Measurements from ENCODE around the gene AMIGO1. TPM values are rescaled to one million over a fixed set of nuclear protein-coding genes. Genes with fewer than 3 reads are reported as not detected.

Gene AMIGO1
- total RNA-seq, 1 donor from 2014 or later: 19.4 TPM

DNA sequence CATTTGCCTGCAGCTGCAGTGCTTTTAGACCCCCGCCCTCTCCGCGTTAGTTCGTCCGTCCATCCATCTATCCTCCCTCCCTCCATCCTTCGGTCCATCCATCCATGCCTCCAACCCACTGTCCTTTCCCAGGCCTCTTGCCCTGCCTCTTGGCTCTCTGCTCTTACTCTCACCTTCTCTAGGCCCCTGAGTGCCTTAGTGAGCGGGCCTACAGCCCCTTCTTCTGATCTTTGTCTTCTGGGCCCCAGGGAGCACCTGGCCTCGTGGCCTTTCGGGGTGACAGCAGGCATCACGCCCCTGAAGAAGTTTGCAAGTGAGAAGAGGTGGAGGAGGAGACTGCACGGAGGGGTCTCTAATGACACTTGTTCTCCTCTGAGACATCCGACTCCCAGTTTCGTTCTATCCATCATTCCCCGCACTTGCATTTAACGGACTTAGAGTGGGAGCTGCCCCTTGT is 25.0 kb downstream of the AMIGO1 start:
- peaks cover 17% of the 10 kb centered on the region for H3K36me3 ChIP-seq
- intact Hi-C loops (cut with micrococcal nuclease): no loop called here
- no peaks in the 10 kb centered on the region for H3K9me3 ChIP-seq (replicated peaks)
- peak overlapping the region; percentile 79 for H3K4me3 ChIP-seq
- no peak for DNase-seq
- TF ChIP-seq, protein P1, sequence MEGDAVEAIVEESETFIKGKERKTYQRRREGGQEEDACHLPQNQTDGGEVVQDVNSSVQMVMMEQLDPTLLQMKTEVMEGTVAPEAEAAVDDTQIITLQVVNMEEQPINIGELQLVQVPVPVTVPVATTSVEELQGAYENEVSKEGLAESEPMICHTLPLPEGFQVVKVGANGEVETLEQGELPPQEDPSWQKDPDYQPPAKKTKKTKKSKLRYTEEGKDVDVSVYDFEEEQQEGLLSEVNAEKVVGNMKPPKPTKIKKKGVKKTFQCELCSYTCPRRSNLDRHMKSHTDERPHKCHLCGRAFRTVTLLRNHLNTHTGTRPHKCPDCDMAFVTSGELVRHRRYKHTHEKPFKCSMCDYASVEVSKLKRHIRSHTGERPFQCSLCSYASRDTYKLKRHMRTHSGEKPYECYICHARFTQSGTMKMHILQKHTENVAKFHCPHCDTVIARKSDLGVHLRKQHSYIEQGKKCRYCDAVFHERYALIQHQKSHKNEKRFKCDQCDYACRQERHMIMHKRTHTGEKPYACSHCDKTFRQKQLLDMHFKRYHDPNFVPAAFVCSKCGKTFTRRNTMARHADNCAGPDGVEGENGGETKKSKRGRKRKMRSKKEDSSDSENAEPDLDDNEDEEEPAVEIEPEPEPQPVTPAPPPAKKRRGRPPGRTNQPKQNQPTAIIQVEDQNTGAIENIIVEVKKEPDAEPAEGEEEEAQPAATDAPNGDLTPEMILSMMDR (IDR thresholded peaks at IDR 0.05; ENCODE audit: borderline replicate concordance): no peak
- peak overlapping the region; percentile 98 for H3K27ac ChIP-seq (replicated peaks)
- H3K4me1 ChIP-seq: peaks cover 23% of the 10 kb centered on the region
- no peaks in the 10 kb centered on the region for H3K27me3 ChIP-seq (ENCODE audit: low read depth)

DNA sequence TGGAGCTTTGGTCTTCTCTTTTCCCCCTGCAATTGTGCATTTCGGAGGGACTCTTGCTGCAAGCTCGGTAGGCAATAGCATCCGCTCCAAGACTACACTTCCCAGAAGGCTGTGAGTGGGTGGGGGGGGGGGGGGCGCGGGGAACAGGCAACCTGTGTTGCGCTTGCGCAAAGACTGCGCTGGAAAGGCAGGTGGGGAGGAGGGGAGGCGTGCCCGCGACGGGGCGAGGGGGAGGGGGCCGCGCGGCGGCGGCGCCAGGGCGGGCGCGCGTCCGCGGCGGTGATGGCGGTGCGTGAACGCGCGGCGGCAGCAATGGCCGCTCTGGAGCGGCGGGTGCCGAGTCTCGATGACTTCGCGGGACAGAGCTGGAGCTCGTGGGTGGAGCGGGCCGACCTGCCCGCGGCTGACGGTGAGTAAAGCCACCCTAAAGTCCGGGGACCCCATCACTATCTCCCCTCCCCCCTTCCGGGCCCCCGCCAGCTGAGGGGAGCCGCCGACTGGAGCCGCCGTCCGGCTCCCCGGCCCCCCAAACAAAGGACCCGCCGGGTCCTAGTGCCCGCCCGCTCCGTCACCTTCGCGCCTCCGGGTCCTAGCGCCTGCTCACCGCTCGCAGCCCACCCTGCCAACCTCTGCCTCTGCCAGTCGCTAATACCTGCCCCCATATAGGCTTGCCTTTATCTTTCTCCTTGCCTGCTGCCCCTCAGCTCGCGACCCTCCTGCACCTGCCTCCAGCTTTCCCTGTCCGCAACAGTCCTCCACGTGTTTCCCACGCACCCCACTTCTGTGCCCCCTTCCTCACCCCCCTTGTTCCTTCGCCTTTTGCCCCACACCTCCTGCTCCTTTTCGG is 25.6 kb downstream of the AMIGO1 start, which contains the start of gene ATXN7L2:
Gene ATXN7L2, plus strand, starts transcription at position 234 of the 847 bp plus-strand sequence. Its CDS starts 49 bp downstream, at position 283.
- Histone ChIP-seq H3K9me3 (replicated peaks) (no peaks in the 10 kb centered on the region), H3K36me3 (peaks cover 15% of the 10 kb centered on the region), H3K27me3 (ENCODE audit: low read depth) (no peaks in the 10 kb centered on the region), H3K4me1 (peaks cover 23% of the 10 kb centered on the region), H3K4me3 (peak within 1 kb of the TSS; percentile 79), H3K27ac (replicated peaks) (peak within 1 kb of the TSS; percentile 98)
- intact Hi-C loops (cut with micrococcal nuclease): no loop called here
- TF ChIP-seq, protein P1 (IDR thresholded peaks at IDR 0.05; ENCODE audit: borderline replicate concordance): no peak
- peak; percentile 92 for DNase-seq

DNA sequence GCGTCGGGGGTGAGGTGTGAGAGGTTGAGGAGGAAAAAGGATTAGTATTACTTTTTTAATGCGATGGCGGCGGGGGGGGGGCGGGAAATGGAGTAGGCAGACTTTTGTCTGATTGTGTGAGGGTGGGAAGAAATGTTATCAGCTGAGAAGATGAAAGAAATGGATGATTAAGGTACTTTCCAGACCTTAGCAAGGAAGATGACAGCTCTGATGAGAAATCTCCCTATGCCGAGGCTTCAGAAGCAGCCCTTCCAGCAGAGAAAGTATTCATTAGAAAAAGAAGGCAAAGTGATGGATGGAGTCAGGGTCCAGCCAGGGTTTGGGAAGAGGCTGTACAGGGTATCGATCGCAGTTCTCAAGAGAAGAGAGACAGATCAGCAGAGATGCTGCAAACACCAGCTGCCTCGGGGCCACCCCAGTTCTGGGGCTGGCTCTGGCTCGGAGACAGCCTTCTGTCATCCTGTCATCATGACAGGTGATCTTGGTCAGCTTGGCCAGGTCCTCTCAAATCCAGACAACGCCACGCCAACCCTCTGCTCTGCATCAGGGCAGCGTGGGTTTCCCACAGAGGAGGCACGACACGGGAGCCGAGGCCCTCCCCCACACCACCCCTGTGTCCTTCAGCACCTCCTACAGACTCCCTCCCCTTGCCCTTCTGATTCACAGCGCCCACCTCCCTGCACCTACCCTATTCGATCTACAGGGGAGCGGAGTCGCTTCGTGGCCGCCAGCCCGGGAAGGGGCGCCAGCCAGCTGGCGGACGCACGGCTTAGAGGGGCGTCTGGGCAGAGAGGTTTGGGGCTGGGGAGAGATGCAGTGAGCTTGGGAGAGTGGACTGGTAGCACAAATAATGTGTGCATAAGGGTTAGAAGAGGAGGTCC is 26.5 kb downstream of the AMIGO1 start:
- Histone ChIP-seq H3K4me1 (peaks cover 23% of the 10 kb centered on the region), H3K36me3 (peaks cover 12% of the 10 kb centered on the region), H3K27ac (replicated peaks) (peak overlapping the region; percentile 98), H3K9me3 (replicated peaks) (no peaks in the 10 kb centered on the region), H3K4me3 (peak overlapping the region; percentile 79), H3K27me3 (ENCODE audit: low read depth) (peaks cover 4% of the 10 kb centered on the region)
- no peak for DNase-seq
- TF ChIP-seq, protein P1 (IDR thresholded peaks at IDR 0.05; ENCODE audit: borderline replicate concordance): no peak
- intact Hi-C loops (cut with micrococcal nuclease): no loop called here

DNA sequence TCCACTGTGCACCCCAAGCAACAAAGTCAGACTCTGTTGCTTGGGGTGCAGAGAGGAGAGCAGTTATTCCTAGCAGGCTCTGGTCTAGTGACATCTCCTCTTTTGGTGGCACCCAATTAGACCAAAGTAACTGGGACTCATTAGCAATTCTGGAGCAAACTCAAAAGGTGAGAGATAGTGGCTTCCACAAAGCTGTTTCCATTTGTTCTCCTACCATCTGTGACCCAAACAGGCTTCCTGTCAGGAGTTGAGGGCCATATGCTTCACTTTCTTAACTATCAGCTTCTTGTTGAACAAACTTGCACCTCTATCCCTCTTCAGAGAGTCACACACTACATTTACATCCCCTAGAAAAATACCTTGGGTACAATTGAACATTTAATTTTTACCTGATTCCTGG is 27.3 kb downstream of the AMIGO1 start:
- intact Hi-C loops (cut with micrococcal nuclease): no loop called here
- H3K4me3 ChIP-seq: no peak overlapping the region
- H3K4me1 ChIP-seq: peaks cover 23% of the 10 kb centered on the region
- no peak overlapping the region for H3K27ac ChIP-seq (replicated peaks)
- no peak for DNase-seq
- peaks cover 8% of the 10 kb centered on the region for H3K36me3 ChIP-seq
- H3K9me3 ChIP-seq (replicated peaks): no peaks in the 10 kb centered on the region
- TF ChIP-seq, protein P1 (IDR thresholded peaks at IDR 0.05; ENCODE audit: borderline replicate concordance): no peak
- peaks cover 8% of the 10 kb centered on the region for H3K27me3 ChIP-seq (ENCODE audit: low read depth)

DNA sequence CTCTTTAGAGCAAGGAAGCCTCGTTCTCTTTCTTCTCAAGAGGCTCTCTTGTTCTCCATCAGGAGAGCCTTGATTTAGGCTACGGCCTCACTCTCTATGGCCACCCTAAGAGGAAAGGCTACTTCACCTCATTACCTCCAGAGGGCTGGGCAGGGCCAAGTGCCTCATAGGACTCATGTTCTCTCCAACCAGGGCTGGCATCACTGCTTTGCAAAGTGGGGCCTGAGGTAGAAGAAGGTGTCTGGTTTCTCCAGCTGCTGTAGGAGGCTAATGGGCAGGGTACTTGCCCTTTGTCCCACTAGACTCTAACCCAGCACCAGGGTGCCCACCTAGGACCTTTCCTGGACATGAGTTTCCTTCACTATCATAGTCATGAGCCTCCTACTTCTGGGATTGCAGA is 27.9 kb downstream of the AMIGO1 start:
- Histone ChIP-seq H3K36me3 (peaks cover 14% of the 10 kb centered on the region), H3K27me3 (ENCODE audit: low read depth) (peaks cover 8% of the 10 kb centered on the region), H3K4me3 (no peak overlapping the region), H3K27ac (replicated peaks) (no peak overlapping the region), H3K9me3 (replicated peaks) (no peaks in the 10 kb centered on the region), H3K4me1 (peaks cover 23% of the 10 kb centered on the region)
- DNase-seq: no peak
- intact Hi-C loops (cut with micrococcal nuclease): no loop called here
- TF ChIP-seq, protein P1 (IDR thresholded peaks at IDR 0.05; ENCODE audit: borderline replicate concordance): no peak

All from left ventricle myocardium inferior (tissue), 1 donor.